Upper lobe of right lung (tissue), 1 donor: Measurements from ENCODE around the gene RASAL2. TPM values are rescaled to one million over a fixed set of nuclear protein-coding genes. Genes with fewer than 3 reads are reported as not detected.

Experiments used
- ATAC-seq: fragments of 200-7000 bp; cut with Tn5 transposase; one replicate; pipeline ENCODE4 v1.9.1; 2020; ENCODE audit warnings: mild to moderate bottlenecking, moderate library complexity
- DNase-seq: peaks from one replicate; pipeline ENCODE4 v3.0.0-alpha.2; 2020
- H3K27ac ChIP-seq: fragments of 200-600 bp; one replicate; pipeline ENCODE4 v1.8.0; 2022
- H3K27me3 ChIP-seq: fragments of 200-600 bp; one replicate; pipeline ENCODE4 v1.8.0; 2022; ENCODE audit warnings: mild to moderate bottlenecking
- H3K36me3 ChIP-seq: fragments of 200-600 bp; one replicate; pipeline ENCODE4 v1.8.0; 2022
- H3K4me1 ChIP-seq: fragments of 200-600 bp; one replicate; pipeline ENCODE4 v1.8.0; 2022
- H3K4me3 ChIP-seq: fragments of 200-600 bp; one replicate; pipeline ENCODE4 v1.8.0; 2022; ENCODE audit warnings: mild to moderate bottlenecking
- H3K9me3 ChIP-seq: fragments of 200-600 bp; one replicate; pipeline ENCODE4 v1.8.0; 2022
- intact Hi-C: fragments of 100-400 bp; cut with DNase I; formaldehyde crosslinking; loops from one replicate; pipeline ENCODE4 v1.11.0; 2022
- total RNA-seq: library from RNA; stranded (reverse); fragmentation: NEBNext Ultra II Directional; extraction: Animal tissue kit (Norgen Biotek cat#: 25700); gene quantifications from one replicate; pipeline ENCODE4 v1.2.1, GENCODE V29; 2021
- TF ChIP-seq, protein P1 (sequence below): fragments of 200-600 bp; IDR thresholded peaks from one replicate; pipeline ENCODE4 v1.8.0; 2022; ENCODE audit warnings: antibody characterized with exemption
- donor health status: DM: no; HTN: yes; CAD: no; lungs with severe emphysema.

RASAL2 gene
- total RNA-seq, 1 donor from 2014 or later: 39.4 TPM

DNA sequence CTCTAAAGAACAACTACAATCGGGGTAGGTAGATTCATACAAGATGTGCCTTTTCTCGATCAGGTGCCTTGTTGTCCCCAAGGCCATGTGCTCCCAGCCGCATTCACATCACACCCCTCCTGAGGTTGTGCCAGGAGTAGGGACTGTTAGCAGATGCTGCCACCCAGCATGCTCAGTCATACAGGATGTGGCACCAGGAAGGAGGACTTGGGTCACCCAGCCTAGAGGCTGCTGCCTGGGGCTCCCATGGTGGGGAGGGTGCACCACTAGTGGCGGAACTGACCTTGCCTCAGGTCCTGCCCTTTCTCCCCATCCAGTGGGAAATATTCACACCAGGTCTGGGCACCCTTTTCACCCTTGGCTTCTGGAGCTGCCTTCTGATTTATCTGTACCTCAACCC, 427.3 kb downstream of the RASAL2 start:
- intact Hi-C loops: no loop called here
- no peaks in the 10 kb centered on the region for H3K9me3 ChIP-seq
- no peak overlapping the region for H3K27ac ChIP-seq
- TF ChIP-seq, protein P1, sequence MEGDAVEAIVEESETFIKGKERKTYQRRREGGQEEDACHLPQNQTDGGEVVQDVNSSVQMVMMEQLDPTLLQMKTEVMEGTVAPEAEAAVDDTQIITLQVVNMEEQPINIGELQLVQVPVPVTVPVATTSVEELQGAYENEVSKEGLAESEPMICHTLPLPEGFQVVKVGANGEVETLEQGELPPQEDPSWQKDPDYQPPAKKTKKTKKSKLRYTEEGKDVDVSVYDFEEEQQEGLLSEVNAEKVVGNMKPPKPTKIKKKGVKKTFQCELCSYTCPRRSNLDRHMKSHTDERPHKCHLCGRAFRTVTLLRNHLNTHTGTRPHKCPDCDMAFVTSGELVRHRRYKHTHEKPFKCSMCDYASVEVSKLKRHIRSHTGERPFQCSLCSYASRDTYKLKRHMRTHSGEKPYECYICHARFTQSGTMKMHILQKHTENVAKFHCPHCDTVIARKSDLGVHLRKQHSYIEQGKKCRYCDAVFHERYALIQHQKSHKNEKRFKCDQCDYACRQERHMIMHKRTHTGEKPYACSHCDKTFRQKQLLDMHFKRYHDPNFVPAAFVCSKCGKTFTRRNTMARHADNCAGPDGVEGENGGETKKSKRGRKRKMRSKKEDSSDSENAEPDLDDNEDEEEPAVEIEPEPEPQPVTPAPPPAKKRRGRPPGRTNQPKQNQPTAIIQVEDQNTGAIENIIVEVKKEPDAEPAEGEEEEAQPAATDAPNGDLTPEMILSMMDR: no peak
- no peak overlapping the region for H3K4me3 ChIP-seq
- no peaks in the 10 kb centered on the region for H3K27me3 ChIP-seq
- H3K4me1 ChIP-seq: no peaks in the 10 kb centered on the region
- peak; percentile 24 for ATAC-seq
- DNase-seq: no peak
- H3K36me3 ChIP-seq: no peaks in the 10 kb centered on the region

DNA sequence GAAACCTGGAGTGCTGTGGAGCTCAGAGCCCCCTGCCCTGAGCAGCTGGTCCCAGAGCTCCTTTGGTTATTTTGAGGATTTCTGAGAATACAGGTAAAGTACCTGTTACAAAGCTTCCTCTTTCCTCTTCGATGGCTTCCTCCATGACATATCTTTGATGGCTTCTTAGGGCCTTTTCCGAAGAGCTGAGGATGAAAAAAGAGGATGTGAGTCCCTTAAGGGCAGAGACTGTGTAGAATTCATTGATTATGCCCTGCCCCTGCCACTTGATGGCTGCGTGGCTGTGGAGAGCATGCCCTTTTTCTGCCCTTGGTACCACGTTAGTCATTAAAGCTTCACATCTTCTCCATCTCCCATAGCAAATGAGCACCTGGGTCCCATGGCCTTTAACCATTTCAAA, 433.2 kb downstream of the RASAL2 start:
- no peaks in the 10 kb centered on the region for H3K36me3 ChIP-seq
- intact Hi-C loops: no loop called here
- TF ChIP-seq, protein P1: no peak
- H3K9me3 ChIP-seq: no peaks in the 10 kb centered on the region
- no peak for ATAC-seq
- no peaks in the 10 kb centered on the region for H3K4me1 ChIP-seq
- DNase-seq: no peak
- no peak overlapping the region for H3K4me3 ChIP-seq
- H3K27ac ChIP-seq: no peak overlapping the region
- no peaks in the 10 kb centered on the region for H3K27me3 ChIP-seq

DNA sequence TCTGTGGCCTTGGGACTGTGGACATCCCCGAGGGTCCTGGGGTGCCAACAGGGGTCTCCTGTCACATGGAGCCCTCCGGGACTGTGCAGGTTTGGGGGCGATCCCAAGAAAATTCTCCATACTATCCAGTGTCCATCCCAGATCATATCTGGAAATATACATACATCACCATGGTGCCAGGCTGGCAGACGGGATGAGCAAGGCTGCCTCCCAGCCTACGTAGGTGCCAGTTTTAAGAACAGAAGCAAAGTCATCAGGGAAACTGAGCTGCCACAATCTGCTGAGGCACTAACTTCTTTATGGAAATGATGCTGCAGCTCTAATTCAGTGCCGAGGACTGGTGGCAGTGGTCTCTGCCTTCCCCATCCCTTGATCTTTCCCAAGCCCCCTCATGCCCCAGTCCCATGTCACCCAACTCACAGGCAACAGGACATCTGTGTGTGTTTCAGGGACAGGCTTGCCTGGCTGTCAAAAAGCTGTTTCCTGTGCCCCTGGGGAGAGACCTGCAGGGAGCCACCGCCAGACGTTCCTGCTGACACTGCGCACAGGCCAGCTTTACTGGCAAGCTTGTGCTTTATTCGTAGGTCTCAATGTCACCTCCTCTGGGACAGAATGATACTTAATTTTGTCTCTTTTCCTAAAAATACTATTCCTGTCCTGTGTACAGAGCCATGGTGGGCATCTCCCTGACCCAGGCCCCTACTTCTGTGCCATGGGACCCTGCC, 434.5 kb downstream of the RASAL2 start:
- H3K9me3 ChIP-seq: no peaks in the 10 kb centered on the region
- ATAC-seq (no peak), DNase-seq (no peak)
- intact Hi-C loops: no loop called here
- TF ChIP-seq, protein P1: no peak
- no peaks in the 10 kb centered on the region for H3K4me1 ChIP-seq
- H3K4me3 ChIP-seq: no peak overlapping the region
- no peaks in the 10 kb centered on the region for H3K36me3 ChIP-seq
- H3K27me3 ChIP-seq: no peaks in the 10 kb centered on the region
- H3K27ac ChIP-seq: no peak overlapping the region

DNA sequence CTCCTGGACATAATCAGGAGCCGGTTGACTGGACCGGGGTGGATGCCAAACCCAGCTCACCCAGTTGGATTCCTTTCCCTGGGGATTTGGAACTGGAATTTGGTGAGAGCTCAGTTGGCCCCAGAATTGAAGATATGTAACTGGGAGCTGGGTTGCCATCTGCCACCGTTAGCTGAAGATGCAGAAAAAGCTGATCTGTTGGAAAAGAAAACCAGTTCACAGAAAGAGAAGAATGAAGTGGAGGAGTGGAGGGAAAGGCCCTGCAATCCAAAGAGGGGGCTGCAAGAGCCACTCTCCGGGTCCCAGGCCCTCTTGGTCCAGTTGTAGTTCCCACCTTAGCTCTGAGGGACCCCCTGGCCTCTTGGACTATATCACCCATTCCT, 435.0 kb downstream of the RASAL2 start:
- no peak for ATAC-seq

DNA sequence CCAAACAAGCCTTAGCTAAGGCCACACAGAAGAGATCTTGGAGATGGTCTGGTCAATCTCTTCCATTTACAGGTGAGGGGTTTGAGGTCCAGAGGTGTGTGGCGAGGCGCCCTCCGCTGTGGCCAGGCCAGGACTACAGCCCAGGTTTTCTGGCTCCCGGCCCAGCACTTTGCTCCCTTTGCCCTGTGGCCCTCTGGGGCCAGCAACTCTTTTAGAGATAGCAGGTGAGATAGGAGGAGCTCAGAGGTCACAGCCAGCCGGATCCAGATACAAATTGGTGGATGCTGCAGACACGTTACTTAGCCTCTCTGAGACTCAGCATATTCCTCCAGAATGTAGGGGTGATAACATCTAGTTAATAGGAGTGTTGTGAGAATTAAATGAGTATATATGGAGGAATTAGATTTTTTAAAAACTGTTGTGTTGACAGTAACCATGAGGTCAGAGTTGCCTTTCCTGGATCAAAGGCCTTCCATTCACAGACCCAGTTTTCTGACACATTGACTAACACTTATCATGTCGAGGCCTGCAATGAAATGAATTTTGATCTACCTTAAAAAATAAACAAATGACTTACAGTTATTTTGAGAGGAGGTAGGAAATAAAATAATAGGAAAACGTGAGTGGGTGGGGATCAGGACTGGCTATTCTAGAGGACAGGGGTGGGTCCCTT, 435.6 kb downstream of the RASAL2 start:
- no peaks in the 10 kb centered on the region for H3K4me1 ChIP-seq
- TF ChIP-seq, protein P1: no peak
- H3K27me3 ChIP-seq: no peaks in the 10 kb centered on the region
- H3K9me3 ChIP-seq: no peaks in the 10 kb centered on the region
- ATAC-seq (no peak), DNase-seq (no peak)
- intact Hi-C loops: no loop called here
- H3K4me3 ChIP-seq: no peak overlapping the region
- no peaks in the 10 kb centered on the region for H3K36me3 ChIP-seq
- no peak overlapping the region for H3K27ac ChIP-seq

More for the DNA sequence above, 435.0 kb downstream of the RASAL2 start:
- TF ChIP-seq, protein P1: no peak
- Histone ChIP-seq H3K9me3 (no peaks in the 10 kb centered on the region), H3K4me1 (no peaks in the 10 kb centered on the region), H3K4me3 (no peak overlapping the region), H3K27ac (no peak overlapping the region), H3K27me3 (no peaks in the 10 kb centered on the region), H3K36me3 (no peaks in the 10 kb centered on the region)
- intact Hi-C loops: no loop called here
- no peak for DNase-seq
